ENCODE measurements around the gene KCNH4.

The KCNH4 gene

DNA sequence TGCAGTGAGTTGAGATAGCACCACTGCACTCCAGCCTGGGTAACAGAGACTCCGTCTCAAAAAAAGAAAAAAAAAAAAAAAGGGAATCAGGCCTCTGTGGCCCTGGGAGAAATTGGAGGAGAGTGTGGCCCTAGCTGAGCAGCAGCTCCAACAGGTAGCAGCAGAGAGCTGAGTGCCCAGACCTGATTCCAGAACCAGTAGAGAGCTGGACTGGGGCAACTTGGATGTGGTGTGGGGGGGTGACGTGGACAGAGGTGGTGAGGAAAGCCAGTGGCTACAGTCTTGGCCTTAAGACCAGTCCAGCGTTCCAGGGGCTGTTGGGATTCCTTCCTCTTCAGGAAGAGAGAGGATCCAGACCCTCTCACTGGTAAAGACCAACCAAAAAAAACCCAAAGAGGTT is 56.7 kb downstream of the KCNH4 start:
- H3K9me3 ChIP-seq (ENCODE audit: insufficient read depth, low read length) = no peaks in the 10 kb centered on the region
- no peak overlapping the region for H2AFZ ChIP-seq (ENCODE audit: low read depth, low read length)
- H3K79me2 ChIP-seq (ENCODE audit: low read length) = 0 out of 2 replicates have a peak, but pooled peaks cover 4% of the 10 kb centered on the region
- H3K27ac ChIP-seq (ENCODE audit: low read length) = no peak overlapping the region
- no peaks in the 10 kb centered on the region for H3K27me3 ChIP-seq (ENCODE audit: low read depth, low read length)
- H3K4me3 ChIP-seq (ENCODE audit: low read length) = no peak overlapping the region
- no peak overlapping the region for H3K4me2 ChIP-seq (ENCODE audit: low read length)
- H4K20me1 ChIP-seq (ENCODE audit: insufficient read depth, low read length) = no peaks in the 10 kb centered on the region
- H3K36me3 ChIP-seq (replicated peaks; ENCODE audit: low read depth, low read length) = peaks cover 34% of the 10 kb centered on the region
- H3K9ac ChIP-seq (ENCODE audit: low read length) = no peak overlapping the region
- TF ChIP-seq EZH2phosphoT487 (IDR thresholded peaks at IDR 0.05; ENCODE audit: low read depth) = no peak
- TF ChIP-seq, protein P1, sequence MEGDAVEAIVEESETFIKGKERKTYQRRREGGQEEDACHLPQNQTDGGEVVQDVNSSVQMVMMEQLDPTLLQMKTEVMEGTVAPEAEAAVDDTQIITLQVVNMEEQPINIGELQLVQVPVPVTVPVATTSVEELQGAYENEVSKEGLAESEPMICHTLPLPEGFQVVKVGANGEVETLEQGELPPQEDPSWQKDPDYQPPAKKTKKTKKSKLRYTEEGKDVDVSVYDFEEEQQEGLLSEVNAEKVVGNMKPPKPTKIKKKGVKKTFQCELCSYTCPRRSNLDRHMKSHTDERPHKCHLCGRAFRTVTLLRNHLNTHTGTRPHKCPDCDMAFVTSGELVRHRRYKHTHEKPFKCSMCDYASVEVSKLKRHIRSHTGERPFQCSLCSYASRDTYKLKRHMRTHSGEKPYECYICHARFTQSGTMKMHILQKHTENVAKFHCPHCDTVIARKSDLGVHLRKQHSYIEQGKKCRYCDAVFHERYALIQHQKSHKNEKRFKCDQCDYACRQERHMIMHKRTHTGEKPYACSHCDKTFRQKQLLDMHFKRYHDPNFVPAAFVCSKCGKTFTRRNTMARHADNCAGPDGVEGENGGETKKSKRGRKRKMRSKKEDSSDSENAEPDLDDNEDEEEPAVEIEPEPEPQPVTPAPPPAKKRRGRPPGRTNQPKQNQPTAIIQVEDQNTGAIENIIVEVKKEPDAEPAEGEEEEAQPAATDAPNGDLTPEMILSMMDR (IDR thresholded peaks at IDR 0.05; ENCODE audit: low read depth, low read length) = no peak
- peaks cover 37% of the 10 kb centered on the region for H3K4me1 ChIP-seq (ENCODE audit: low read length)

- H3K79me2 ChIP-seq (ENCODE audit: low read length) = 0 out of 2 replicates have a peak, but pooled peaks cover 4% of the 10 kb centered on the region
- peaks cover 19% of the 10 kb centered on the region for H3K36me3 ChIP-seq (replicated peaks; ENCODE audit: low read depth, low read length)
- no peaks in the 10 kb centered on the region for H4K20me1 ChIP-seq (ENCODE audit: insufficient read depth, low read length)
- no peak within 1 kb of the TSS for H3K9ac ChIP-seq (ENCODE audit: low read length)
- H3K4me1 ChIP-seq (ENCODE audit: low read length) = peaks cover 32% of the 10 kb centered on the region
- no peak within 1 kb of the TSS for H3K27ac ChIP-seq (ENCODE audit: low read length)
- no peaks in the 10 kb centered on the region for H3K9me3 ChIP-seq (ENCODE audit: insufficient read depth, low read length)
- H2AFZ ChIP-seq (ENCODE audit: low read depth, low read length) = no peak within 1 kb of the TSS
- TF ChIP-seq EZH2phosphoT487 (IDR thresholded peaks at IDR 0.05; ENCODE audit: low read depth) = no peak
- TF ChIP-seq, protein P1 (IDR thresholded peaks at IDR 0.05; ENCODE audit: low read depth, low read length) = no peak
- H3K27me3 ChIP-seq (ENCODE audit: low read depth, low read length) = no peaks in the 10 kb centered on the region
- no peak within 1 kb of the TSS for H3K4me3 ChIP-seq (ENCODE audit: low read length)
- H3K4me2 ChIP-seq (ENCODE audit: low read length) = no peak within 1 kb of the TSS
Measured at GRCh38 chr17:42122371-42123303, 58.3 kb downstream of the KCNH4 start, which contains the start of gene HSPB9. Gene HSPB9 (plus strand): TSS chr17:42122804. CDS start chr17:42122851, 47 bp downstream.

- TF ChIP-seq EZH2phosphoT487 (IDR thresholded peaks at IDR 0.05; ENCODE audit: low read depth) = no peak
- TF ChIP-seq, protein P1 (IDR thresholded peaks at IDR 0.05; ENCODE audit: low read depth, low read length) = no peak
- peaks cover 29% of the 10 kb centered on the region for H3K4me1 ChIP-seq (ENCODE audit: low read length)
- no peaks in the 10 kb centered on the region for H3K27me3 ChIP-seq (ENCODE audit: low read depth, low read length)
- 0 out of 2 replicates have a peak, but pooled peaks cover 4% of the 10 kb centered on the region for H3K79me2 ChIP-seq (ENCODE audit: low read length)
- peak within 1 kb of the TSS; percentile 39; the same call in 1 of the 2 replicates for H3K27ac ChIP-seq (ENCODE audit: low read length)
- peaks cover 23% of the 10 kb centered on the region for H3K36me3 ChIP-seq (replicated peaks; ENCODE audit: low read depth, low read length)
- H2AFZ ChIP-seq (ENCODE audit: low read depth, low read length) = peak within 1 kb of the TSS; percentile 53; the same call in 1 of the 2 replicates
- peak within 1 kb of the TSS; percentile 84 for H3K9ac ChIP-seq (ENCODE audit: low read length)
- peak within 1 kb of the TSS; percentile 89 for H3K4me3 ChIP-seq (ENCODE audit: low read length)
- H3K9me3 ChIP-seq (ENCODE audit: insufficient read depth, low read length) = no peaks in the 10 kb centered on the region
- peak within 1 kb of the TSS; percentile 94 for H3K4me2 ChIP-seq (ENCODE audit: low read length)
- no peaks in the 10 kb centered on the region for H4K20me1 ChIP-seq (ENCODE audit: insufficient read depth, low read length)
Measured at GRCh38 chr17:42120770-42121769, 59.9 kb downstream of the KCNH4 start, which contains the start of gene KAT2A. Gene KAT2A (minus strand): TSS chr17:42121367. CDS start chr17:42121304, 63 bp downstream.
